HepG2 (cell line): ENCODE data around the gene CCNA2. TPM values are rescaled to one million over a fixed set of nuclear protein-coding genes. Genes with fewer than 3 reads are reported as not detected.

Source experiments
- FOSL2 ChIP-seq: sonication (generic); formaldehyde crosslinking; IDR thresholded peaks from 2 replicates; pipeline ENCODE4 v1.4.0; 2020; ENCODE audit warnings: missing genetic modification reagents
- GABPB1 ChIP-seq: IDR thresholded peaks from 2 replicates; pipeline ENCODE4 v1.6.1; 2016; ENCODE audit warnings: mild to moderate bottlenecking, missing genetic modification reagents, moderate library complexity, missing compliant biosample characterization
- NR2F2 ChIP-seq: IDR thresholded peaks from 2 replicates; pipeline ENCODE4 v1.6.1; 2012; ENCODE audit warnings: low read depth, inconsistent platforms, borderline replicate concordance
- RAD21 ChIP-seq: fragments of 450-650 bp; formaldehyde crosslinking; IDR thresholded peaks from 2 replicates; pipeline ENCODE4 v1.5.0; 2020; ENCODE audit warnings: mild to moderate bottlenecking
- TP53 ChIP-seq: sonication (generic); formaldehyde crosslinking; conservative IDR thresholded peaks from 2 replicates; pipeline ENCODE4 v1.4.0; 2020; ENCODE audit warnings: missing genetic modification reagents
- ZBTB14 ChIP-seq: sonication (generic); formaldehyde crosslinking; IDR thresholded peaks from 2 replicates; pipeline ENCODE4 v1.4.0; 2020; ENCODE audit warnings: missing genetic modification reagents
- ZNF124 ChIP-seq: sonication (generic); formaldehyde crosslinking; IDR thresholded peaks from 2 replicates; pipeline ENCODE4 v1.4.0; 2020; ENCODE audit warnings: missing genetic modification reagents
- ZNF282 ChIP-seq: fragments of 450-650 bp; IDR thresholded peaks from 2 replicates; pipeline ENCODE4 v1.6.1; 2018; ENCODE audit not compliant: partially characterized antibody
- ZNF629 ChIP-seq: sonication (generic); formaldehyde crosslinking; conservative IDR thresholded peaks from 2 replicates; pipeline ENCODE4 v1.5.0; 2020; ENCODE audit warnings: missing genetic modification reagents
- ZNF780A ChIP-seq: sonication (generic); formaldehyde crosslinking; IDR thresholded peaks from 2 replicates; pipeline ENCODE4 v1.8.0; 2022; ENCODE audit warnings: mild to moderate bottlenecking, missing genetic modification reagents, moderate library complexity
- polyA plus RNA-seq, 8 experiments: library from polyadenylated mRNA; depleted of rRNA in 3 of 8; stranded (reverse) in 7 of 8; unstranded in 1 of 8; fragments of >200 nt; fragmentation: Illumina TruSeq in 4 of 8; extraction: Trizol in 4 of 8; gene quantifications; 2 replicates each; pipeline versions ENCODE4 v1.2.1 to v1.2.3, GENCODE V29; 2011 to 2016; ENCODE audit warnings: low read depth in 4 of 8, missing spikeins in 1 of 8, mixed read lengths in 1 of 8; ENCODE audit not compliant: insufficient read depth in 1 of 8
- total RNA-seq, 5 experiments: library from RNA; depleted of rRNA; stranded (reverse); fragments of >200 nt; fragmentation: Illumina TruSeq; extraction: Trizol; gene quantifications; 2 replicates each; pipeline ENCODE4 v1.2.3, GENCODE V29; 2016; ENCODE audit warnings: low read depth in 1 of 5
- TF ChIP-seq, protein P1 (sequence below): sonication (generic); formaldehyde crosslinking; IDR thresholded peaks from 2 replicates; pipeline ENCODE4 v1.4.0; 2020; ENCODE audit warnings: missing genetic modification reagents
- TF ChIP-seq, protein P2 (sequence below): sonication (generic); formaldehyde crosslinking; IDR thresholded peaks from 2 replicates; pipeline ENCODE4 v1.5.1; 2020; ENCODE audit warnings: missing genetic modification reagents, mild to moderate bottlenecking, borderline replicate concordance
- TF ChIP-seq, protein P3 (sequence below): sonication (generic); formaldehyde crosslinking; IDR thresholded peaks from 2 replicates; pipeline ENCODE4 v1.8.0; 2022; ENCODE audit warnings: missing genetic modification reagents, low read depth, mild to moderate bottlenecking, borderline replicate concordance

The CCNA2 gene
- total and polyA plus RNA-seq, 2 of the 13 experiments (the other 11 are each of a cell fraction or from before 2014, with no cell fraction given) = 31.3 to 105 TPM

- TF ChIP-seq ZNF780A (CRISPR knock-in tag) = peak; percentile 70; the same call in 1 of the 2 replicates
- peak; percentile 87 for TF ChIP-seq TP53 (CRISPR knock-in tag)
- peak; percentile 69; the same call in 1 of the 2 replicates for TF ChIP-seq ZBTB14
- no peak; the same call in 1 of the 2 replicates for TF ChIP-seq ZNF629 (CRISPR knock-in tag)
- TF ChIP-seq, protein P1, sequence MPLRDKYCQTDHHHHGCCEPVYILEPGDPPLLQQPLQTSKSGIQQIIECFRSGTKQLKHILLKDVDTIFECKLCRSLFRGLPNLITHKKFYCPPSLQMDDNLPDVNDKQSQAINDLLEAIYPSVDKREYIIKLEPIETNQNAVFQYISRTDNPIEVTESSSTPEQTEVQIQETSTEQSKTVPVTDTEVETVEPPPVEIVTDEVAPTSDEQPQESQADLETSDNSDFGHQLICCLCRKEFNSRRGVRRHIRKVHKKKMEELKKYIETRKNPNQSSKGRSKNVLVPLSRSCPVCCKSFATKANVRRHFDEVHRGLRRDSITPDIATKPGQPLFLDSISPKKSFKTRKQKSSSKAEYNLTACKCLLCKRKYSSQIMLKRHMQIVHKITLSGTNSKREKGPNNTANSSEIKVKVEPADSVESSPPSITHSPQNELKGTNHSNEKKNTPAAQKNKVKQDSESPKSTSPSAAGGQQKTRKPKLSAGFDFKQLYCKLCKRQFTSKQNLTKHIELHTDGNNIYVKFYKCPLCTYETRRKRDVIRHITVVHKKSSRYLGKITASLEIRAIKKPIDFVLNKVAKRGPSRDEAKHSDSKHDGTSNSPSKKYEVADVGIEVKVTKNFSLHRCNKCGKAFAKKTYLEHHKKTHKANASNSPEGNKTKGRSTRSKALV = peak; percentile 68; the same call in 1 of the 2 replicates
- TF ChIP-seq, protein P2, sequence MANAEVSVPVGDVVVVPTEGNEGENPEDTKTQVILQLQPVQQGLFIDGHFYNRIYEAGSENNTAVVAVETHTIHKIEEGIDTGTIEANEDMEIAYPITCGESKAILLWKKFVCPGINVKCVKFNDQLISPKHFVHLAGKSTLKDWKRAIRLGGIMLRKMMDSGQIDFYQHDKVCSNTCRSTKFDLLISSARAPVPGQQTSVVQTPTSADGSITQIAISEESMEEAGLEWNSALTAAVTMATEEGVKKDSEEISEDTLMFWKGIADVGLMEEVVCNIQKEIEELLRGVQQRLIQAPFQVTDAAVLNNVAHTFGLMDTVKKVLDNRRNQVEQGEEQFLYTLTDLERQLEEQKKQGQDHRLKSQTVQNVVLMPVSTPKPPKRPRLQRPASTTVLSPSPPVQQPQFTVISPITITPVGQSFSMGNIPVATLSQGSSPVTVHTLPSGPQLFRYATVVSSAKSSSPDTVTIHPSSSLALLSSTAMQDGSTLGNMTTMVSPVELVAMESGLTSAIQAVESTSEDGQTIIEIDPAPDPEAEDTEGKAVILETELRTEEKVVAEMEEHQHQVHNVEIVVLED (CRISPR knock-in tag) = peak; percentile 86
- peak; percentile 48; the same call in 1 of the 2 replicates for TF ChIP-seq FOSL2
- no peak for TF ChIP-seq ZNF282
- peak; percentile 82; the same call in 1 of the 2 replicates for TF ChIP-seq ZNF124
- TF ChIP-seq RAD21 = 0 out of 2 replicates have a peak, but pooled peaks have one; percentile 10
- TF ChIP-seq NR2F2 = no peak
- peak; percentile 88 for TF ChIP-seq GABPB1
- TF ChIP-seq, protein P3, sequence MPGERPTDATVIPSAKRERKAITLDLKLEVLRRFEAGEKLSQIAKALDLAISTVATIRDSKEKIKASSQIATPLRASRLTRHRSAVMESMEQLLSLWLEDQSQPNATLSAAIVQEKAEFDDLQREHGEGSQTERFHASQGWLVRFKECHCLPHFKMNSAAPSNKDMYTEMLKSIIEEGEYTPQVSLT = no peak
Measured at GRCh38 chr4:121800961-121801714, 22.5 kb downstream of the CCNA2 start, which contains the start of gene EXOSC9 (continued).
